GM23338 (cell line): Measurements from ENCODE around the gene RXRA. TPM values are rescaled to one million over a fixed set of nuclear protein-coding genes. Genes with fewer than 3 reads are reported as not detected.

Source experiments
- ATAC-seq: fragments of 200-7000 bp; cut with Tn5 transposase; 3 replicates; pipeline ENCODE4 v1.9.1; 2020
- DNase-seq: peaks from one replicate; pipeline ENCODE4 v3.0.0-alpha.2; 2015; ENCODE audit warnings: low spot score
- H2AFZ ChIP-seq: fragments of 200-600 bp; sonication (generic); 2 replicates; pipeline ENCODE4 v1.8.0; 2016; ENCODE audit warnings: antibody characterized with exemption, mild to moderate bottlenecking, moderate library complexity
- H3F3A ChIP-seq: fragments of 200-600 bp; sonication (generic); replicated peaks from 2 replicates; pipeline ENCODE4 v1.8.0; 2017; ENCODE audit warnings: antibody characterized with exemption, mixed run types, low read depth
- H3K27ac ChIP-seq: fragments of 200-600 bp; sonication (generic); 2 replicates; pipeline ENCODE4 v1.6.1; 2016; ENCODE audit warnings: low read depth
- H3K27me3 ChIP-seq: fragments of 200-600 bp; sonication (generic); 2 replicates; pipeline ENCODE4 v1.8.0; 2016; ENCODE audit warnings: mild to moderate bottlenecking, mixed run types, moderate library complexity; ENCODE audit not compliant: insufficient read depth
- H3K36me3 ChIP-seq: fragments of 200-600 bp; sonication (generic); 2 replicates; pipeline ENCODE4 v1.8.0; 2016; ENCODE audit warnings: mild to moderate bottlenecking; ENCODE audit not compliant: insufficient read depth
- H3K4me1 ChIP-seq: fragments of 200-600 bp; sonication (generic); 2 replicates; pipeline ENCODE4 v1.8.0; 2016; ENCODE audit warnings: mild to moderate bottlenecking, moderate library complexity; ENCODE audit not compliant: insufficient read depth
- H3K4me2 ChIP-seq: fragments of 200-600 bp; sonication (generic); 2 replicates; pipeline ENCODE4 v1.7.1; 2017; ENCODE audit warnings: mixed run types
- H3K4me3 ChIP-seq: fragments of 200-600 bp; sonication (generic); 2 replicates; pipeline ENCODE4 v1.6.1; 2016; ENCODE audit warnings: mixed run types
- H3K79me2 ChIP-seq: fragments of 200-600 bp; sonication (generic); replicated peaks from 2 replicates; pipeline ENCODE4 v1.8.0; 2017; ENCODE audit warnings: mild to moderate bottlenecking; ENCODE audit not compliant: insufficient read depth
- H3K9me2 ChIP-seq: fragments of 200-600 bp; sonication (generic); 2 replicates; pipeline ENCODE4 v1.8.0; 2017; ENCODE audit not compliant: insufficient read depth
- H4K20me1 ChIP-seq: fragments of 200-600 bp; sonication (generic); replicated peaks from 2 replicates; pipeline ENCODE4 v1.8.0; 2017; ENCODE audit warnings: mild to moderate bottlenecking; ENCODE audit not compliant: insufficient read depth
- H3K27ac Mint-ChIP-seq: 2 replicates; pipeline ENCODE4 v1.8.0; 2020; ENCODE audit warnings: inconsistent platforms, mild to moderate bottlenecking, moderate library complexity, mixed read lengths
- H3K27me3 Mint-ChIP-seq: 3 replicates; pipeline ENCODE4 v1.8.0; 2022; ENCODE audit warnings: low read depth, mild to moderate bottlenecking, moderate library complexity, mixed read lengths, inconsistent platforms; ENCODE audit not compliant: insufficient read depth, poor library complexity
- H3K36me3 Mint-ChIP-seq: 3 replicates; pipeline ENCODE4 v1.8.0; 2021; ENCODE audit warnings: low read depth, mild to moderate bottlenecking, inconsistent platforms, moderate library complexity, mixed read lengths
- H3K4me1 Mint-ChIP-seq: 3 replicates; pipeline ENCODE4 v1.8.0; 2020; ENCODE audit warnings: mild to moderate bottlenecking, inconsistent platforms, mixed read lengths
- H3K4me3 Mint-ChIP-seq: 3 replicates; pipeline ENCODE4 v1.8.0; 2021; ENCODE audit warnings: moderate library complexity, mild to moderate bottlenecking, inconsistent platforms, mixed read lengths
- H3K9me3 Mint-ChIP-seq: 3 replicates; pipeline ENCODE4 v1.8.0; 2020; ENCODE audit warnings: moderate library complexity, mild to moderate bottlenecking, inconsistent platforms, mixed read lengths
- CREB1 ChIP-seq: fragments of 250-450 bp; sonication (Bioruptor Pico); IDR thresholded peaks from 2 replicates; pipeline ENCODE4 v1.5.0; 2020; ENCODE audit warnings: low read depth, mild to moderate bottlenecking, moderate library complexity
- CTCF ChIP-seq, 2 experiments: fragments of 200-600 bp in 1 of 2; sonication (generic) in 1 of 2; conservative IDR thresholded peaks; 2 replicates each; pipeline versions ENCODE4 v1.5.1 to v1.6.1; 2016 to 2017; ENCODE audit warnings: antibody characterized with exemption in 2 of 2, low read depth in 2 of 2, mild to moderate bottlenecking in 2 of 2, moderate library complexity in 1 of 2
- ETS1 ChIP-seq: IDR thresholded peaks from 2 replicates; pipeline ENCODE4 v1.6.1; 2016; ENCODE audit warnings: antibody characterized with exemption
- EZH2 ChIP-seq: fragments of 200-600 bp; sonication (generic); IDR thresholded peaks from one replicate; pipeline ENCODE4 v1.8.0; 2017; ENCODE audit warnings: antibody characterized with exemption, mild to moderate bottlenecking, low read depth; ENCODE audit not compliant: unreplicated experiment
- EZH2phosphoT487 ChIP-seq: fragments of 200-600 bp; sonication (generic); IDR thresholded peaks from one replicate; pipeline ENCODE4 v1.8.1; 2018; ENCODE audit warnings: antibody characterized with exemption; ENCODE audit not compliant: unreplicated experiment
- JUNB ChIP-seq: IDR thresholded peaks from one replicate; pipeline ENCODE4 v1.6.1; 2016; ENCODE audit warnings: antibody characterized with exemption; ENCODE audit not compliant: unreplicated experiment
- NANOG ChIP-seq: IDR thresholded peaks from 2 replicates; pipeline ENCODE4 v1.6.1; 2016; ENCODE audit warnings: antibody characterized with exemption, borderline replicate concordance
- POLR2AphosphoS5 ChIP-seq: IDR thresholded peaks from 2 replicates; pipeline ENCODE4 v1.6.1; 2016; ENCODE audit warnings: antibody characterized with exemption, low read depth
- REST ChIP-seq: IDR thresholded peaks from one replicate; pipeline ENCODE4 v1.6.1; 2018; ENCODE audit warnings: antibody characterized with exemption; ENCODE audit not compliant: unreplicated experiment
- STAT1 ChIP-seq: IDR thresholded peaks from one replicate; pipeline ENCODE4 v1.6.1; 2016; ENCODE audit warnings: antibody characterized with exemption; ENCODE audit not compliant: unreplicated experiment
- ZNF114 ChIP-seq: fragments of 250-450 bp; sonication (Bioruptor Pico); IDR thresholded peaks from 2 replicates; pipeline ENCODE4 v1.5.0; 2020; ENCODE audit warnings: mild to moderate bottlenecking, moderate library complexity
- ZNF331 ChIP-seq: fragments of 250-450 bp; sonication (Bioruptor Pico); IDR thresholded peaks from 2 replicates; pipeline ENCODE4 v1.5.0; 2020; ENCODE audit warnings: low read depth, mild to moderate bottlenecking, moderate library complexity
- ZNF462 ChIP-seq: fragments of 250-450 bp; sonication (Bioruptor Pico); IDR thresholded peaks from 2 replicates; pipeline ENCODE4 v1.5.0; 2020; ENCODE audit warnings: mild to moderate bottlenecking, moderate library complexity
- polyA plus RNA-seq: library from polyadenylated mRNA; unstranded; fragments of >200 nt; fragmentation: Nextera tagmentation; extraction: Ambion mirVana; gene quantifications from 2 replicates; pipeline ENCODE4 v1.2.1, GENCODE V29; 2016
- total RNA-seq: library from RNA; depleted of rRNA; stranded (reverse); fragments of >200 nt; shearing (Covaris generic); gene quantifications from 2 replicates; pipeline ENCODE4 v1.2.3, GENCODE V29; 2014

The RXRA gene
- total and polyA plus RNA-seq, 2 experiments from 2014 or later = 4.9 to 17.9 TPM

GRCh38 chr9:134316449-134317160, 9.7 kb upstream of the RXRA start:
- H3K27ac ChIP-seq = no peak overlapping the region
- Mint-ChIP-seq H3K27me3 (peaks cover 7% of the 10 kb centered on the region), H3K4me3 (no peak overlapping the region), H3K4me1 (peaks cover 18% of the 10 kb centered on the region), H3K36me3 (no peaks in the 10 kb centered on the region), H3K27ac (no peak overlapping the region), H3K9me3 (peaks cover 5% of the 10 kb centered on the region; the same call in 2 of the 3 replicates)
- no peak overlapping the region for H2AFZ ChIP-seq
- no peak overlapping the region for H3K4me2 ChIP-seq
- no peaks in the 10 kb centered on the region for H3K36me3 ChIP-seq
- no peaks in the 10 kb centered on the region for H4K20me1 ChIP-seq
- no peaks in the 10 kb centered on the region for H3K79me2 ChIP-seq
- H3F3A ChIP-seq = no peaks in the 10 kb centered on the region
- TF ChIP-seq STAT1 (no peak), ZNF462 (CRISPR knock-in tag) (no peak), NANOG (no peak), JUNB (no peak), CREB1 (CRISPR knock-in tag) (no peak), ETS1 (no peak), CTCF (conservative IDR thresholded peaks at IDR 0.05; ENCODE audit: low read depth in 2 of 2) (no peak), REST (no peak), POLR2AphosphoS5 (no peak), ZNF331 (CRISPR knock-in tag) (no peak), EZH2phosphoT487 (no peak), EZH2 (no peak), ZNF114 (CRISPR knock-in tag) (no peak)
- peaks cover 7% of the 10 kb centered on the region for H3K4me1 ChIP-seq
- no peak overlapping the region for H3K4me3 ChIP-seq
- H3K27me3 ChIP-seq = no peaks in the 10 kb centered on the region
- ATAC-seq (no peak), DNase-seq (no peak)
- no peaks in the 10 kb centered on the region for H3K9me2 ChIP-seq
